GM19099 (cell line): ENCODE measurements around the gene TMCC2.

Experiments used
- POLR2A ChIP-seq: IDR thresholded peaks from 3 replicates; pipeline ENCODE4 v1.6.1; 2011; ENCODE audit warnings: low read depth; ENCODE audit not compliant: insufficient read length; ENCODE audit errors: extremely low read depth

Gene TMCC2

DNA sequence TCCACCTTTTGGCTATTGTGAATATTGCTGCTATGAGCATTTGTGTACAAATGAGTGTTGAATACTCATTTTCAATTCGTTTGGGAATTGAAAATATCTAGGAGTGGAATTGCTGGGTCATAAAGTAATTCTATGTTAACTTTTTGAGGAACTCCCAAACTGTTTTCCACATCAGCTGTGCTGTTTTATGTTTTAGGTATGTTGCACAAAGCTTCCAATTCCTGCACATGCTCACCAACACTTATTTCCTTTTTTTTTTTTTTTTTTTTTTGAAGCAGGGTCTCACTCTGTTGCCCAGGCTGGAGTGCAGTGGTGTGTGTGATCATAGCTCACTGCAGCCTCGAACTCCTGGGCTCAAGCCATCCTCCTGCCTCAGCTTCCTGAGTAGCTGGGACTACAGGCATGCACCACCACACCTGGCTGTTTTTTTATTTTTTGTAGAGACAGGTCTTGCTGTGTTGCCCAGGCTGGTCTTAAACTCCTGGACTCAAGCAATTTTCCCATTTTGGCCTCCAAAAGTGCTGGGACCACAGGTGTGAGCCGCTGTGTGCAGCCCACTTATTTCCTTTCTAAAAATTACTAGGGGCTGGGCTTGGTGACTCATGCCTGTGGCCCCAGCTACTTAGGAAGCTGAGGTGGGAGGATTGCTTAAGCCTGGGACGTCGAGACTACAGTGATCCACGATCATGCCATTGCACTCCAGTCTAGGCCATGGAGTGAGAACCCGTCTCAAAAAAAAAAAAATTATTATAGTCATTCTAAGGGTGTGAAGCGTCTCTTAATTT is 33.4 kb downstream of the TMCC2 start:
- TF ChIP-seq POLR2A = no peak

DNA sequence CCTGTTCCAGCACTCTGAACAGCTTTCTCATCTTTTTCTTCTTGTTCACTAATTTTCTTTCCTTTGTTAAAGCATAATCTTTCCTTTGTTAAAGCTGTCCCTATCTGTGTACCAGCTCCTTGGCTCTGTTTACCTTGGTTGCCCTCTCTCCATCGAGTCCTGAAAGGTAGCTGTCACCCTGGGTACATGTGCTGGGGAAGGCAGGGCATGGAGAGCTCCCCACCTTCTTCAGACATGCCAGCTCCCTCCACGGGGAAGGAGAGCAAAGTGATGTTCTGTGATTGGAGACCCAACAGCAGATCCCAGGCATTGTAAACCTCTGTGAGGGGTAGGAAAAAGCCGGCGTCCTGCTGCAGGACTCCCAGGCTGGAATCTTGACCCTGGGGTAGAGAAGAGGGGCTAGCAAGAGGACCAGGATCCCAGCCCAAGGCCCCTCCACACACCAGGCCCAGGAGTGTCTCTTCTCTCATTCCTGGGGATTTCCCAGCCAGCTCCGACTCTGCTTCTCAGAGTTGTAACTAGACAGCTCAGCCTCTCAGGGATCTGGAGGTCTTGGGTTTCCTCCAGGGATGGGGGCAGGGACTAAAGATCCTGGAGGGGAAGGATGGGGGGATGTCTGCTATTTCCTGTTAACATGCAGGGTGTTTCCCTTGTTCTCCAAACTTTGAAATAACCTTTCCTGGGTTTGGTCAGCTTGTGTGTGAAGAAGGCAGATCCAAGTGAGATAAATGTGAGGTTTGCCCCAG is 34.4 kb downstream of the TMCC2 start:
- TF ChIP-seq POLR2A = no peak

DNA sequence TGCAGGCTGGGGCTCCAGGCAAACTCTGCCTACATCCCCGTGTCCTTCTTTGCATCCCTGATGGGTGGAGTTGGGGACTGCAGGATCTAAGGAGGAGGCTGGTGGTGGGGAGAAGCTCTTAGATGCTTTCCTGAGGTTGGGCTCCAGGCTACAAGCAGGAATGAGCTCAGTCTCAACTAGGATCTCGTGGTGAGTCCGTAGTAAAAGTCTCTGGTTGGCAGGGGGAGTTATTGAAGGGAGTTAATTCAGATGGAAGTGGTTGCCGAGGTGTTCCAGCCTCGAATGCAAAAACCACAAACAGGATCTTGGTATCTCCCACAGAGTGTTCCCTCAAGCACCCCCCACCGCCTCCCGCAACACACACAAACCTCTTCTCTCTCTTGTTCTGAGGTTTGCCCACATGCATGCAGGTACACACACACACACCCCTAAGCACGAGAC is 35.0 kb downstream of the TMCC2 start:
- no peak for TF ChIP-seq POLR2A

DNA sequence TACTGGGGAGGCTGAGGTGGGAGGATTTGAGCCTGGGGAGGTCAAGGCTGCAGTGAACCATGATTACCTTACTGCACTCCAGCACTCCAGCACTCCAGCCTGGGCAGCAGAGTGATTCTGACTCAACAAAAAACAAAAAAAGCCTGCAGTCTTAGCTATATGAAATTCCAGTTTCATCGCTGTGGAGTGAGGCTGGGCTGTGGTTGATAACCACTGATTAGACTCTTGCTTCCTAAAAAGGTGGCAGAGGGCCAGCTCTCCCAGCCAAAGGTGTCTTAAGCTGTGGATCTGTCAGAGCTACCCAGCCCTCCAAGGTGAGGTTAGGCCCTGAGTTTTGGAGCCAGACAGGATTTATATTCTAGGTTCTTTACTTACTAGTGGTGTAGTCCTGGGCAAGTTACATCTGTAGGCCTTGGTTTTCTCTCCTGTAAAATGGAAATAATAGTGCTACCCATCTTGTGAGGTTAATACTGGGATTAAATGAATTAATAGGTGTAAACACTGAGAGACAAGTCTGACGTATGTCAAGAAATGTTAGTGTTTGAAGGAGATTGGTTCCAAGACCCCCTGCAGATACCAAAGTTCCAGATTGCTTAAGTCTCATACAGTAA is 35.9 kb downstream of the TMCC2 start:
- TF ChIP-seq POLR2A = no peak

DNA sequence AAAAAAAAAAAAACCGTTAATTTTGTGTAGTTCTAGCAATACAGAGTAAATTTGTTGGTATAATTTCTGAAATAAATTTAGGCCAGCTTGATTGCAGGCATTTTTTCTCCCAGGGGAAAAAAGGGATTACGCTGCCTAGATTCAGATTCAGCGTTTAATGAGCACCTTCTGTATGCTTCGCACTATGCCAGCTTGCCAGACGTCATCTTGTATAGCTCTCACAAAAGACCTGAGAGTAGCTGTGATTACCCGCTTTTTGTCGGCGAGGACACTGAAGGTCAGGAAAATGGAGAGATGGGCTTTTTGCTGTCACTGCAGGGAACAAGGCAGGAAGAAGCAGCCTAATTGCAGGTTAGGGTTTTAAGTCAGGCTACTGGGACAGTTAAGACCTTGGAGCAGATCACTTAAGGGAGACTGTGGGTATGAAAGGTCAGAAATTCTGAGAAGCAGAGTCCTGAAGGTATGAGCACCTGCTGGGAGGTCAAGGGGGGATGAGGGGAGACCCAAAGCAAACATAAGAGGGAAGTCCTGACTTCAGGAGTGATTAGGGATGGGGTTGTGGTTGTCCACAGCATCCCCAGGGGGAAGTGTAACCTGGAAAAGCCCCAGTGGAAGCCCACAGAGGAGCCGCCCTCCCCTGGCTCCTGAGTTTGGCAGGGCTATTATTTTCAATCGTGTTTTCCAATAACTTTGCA is 39.0 kb downstream of the TMCC2 start:
- no peak for TF ChIP-seq POLR2A

DNA sequence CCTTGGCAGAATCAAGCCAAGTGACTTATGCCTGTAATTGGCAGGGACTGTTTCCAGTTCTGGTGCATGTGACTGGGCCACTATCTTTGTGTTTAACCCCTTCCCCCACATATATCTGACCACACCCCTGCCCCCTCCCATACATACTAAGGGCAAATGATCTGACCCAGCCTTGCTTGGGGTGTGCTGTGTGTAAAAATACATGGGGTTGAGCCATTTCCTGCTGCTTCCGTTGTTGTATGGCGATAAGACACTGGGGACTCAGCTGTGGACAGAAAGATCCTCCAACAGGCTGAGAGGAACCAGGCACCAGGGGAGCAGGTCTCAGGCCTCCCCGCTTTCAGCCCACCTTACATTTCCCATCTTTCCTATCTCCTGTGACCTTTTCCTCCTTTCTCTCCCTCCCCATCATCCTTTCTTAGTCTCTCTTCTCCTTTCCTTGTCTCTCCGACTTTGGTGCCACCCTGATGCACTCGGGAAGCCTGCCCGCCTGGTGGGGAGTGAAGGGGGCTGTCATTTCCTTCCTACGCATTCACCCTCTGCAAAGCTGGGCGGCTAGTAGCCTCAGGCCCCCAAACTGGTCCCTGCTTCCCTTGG is 39.7 kb downstream of the TMCC2 start:
- no peak for TF ChIP-seq POLR2A

DNA sequence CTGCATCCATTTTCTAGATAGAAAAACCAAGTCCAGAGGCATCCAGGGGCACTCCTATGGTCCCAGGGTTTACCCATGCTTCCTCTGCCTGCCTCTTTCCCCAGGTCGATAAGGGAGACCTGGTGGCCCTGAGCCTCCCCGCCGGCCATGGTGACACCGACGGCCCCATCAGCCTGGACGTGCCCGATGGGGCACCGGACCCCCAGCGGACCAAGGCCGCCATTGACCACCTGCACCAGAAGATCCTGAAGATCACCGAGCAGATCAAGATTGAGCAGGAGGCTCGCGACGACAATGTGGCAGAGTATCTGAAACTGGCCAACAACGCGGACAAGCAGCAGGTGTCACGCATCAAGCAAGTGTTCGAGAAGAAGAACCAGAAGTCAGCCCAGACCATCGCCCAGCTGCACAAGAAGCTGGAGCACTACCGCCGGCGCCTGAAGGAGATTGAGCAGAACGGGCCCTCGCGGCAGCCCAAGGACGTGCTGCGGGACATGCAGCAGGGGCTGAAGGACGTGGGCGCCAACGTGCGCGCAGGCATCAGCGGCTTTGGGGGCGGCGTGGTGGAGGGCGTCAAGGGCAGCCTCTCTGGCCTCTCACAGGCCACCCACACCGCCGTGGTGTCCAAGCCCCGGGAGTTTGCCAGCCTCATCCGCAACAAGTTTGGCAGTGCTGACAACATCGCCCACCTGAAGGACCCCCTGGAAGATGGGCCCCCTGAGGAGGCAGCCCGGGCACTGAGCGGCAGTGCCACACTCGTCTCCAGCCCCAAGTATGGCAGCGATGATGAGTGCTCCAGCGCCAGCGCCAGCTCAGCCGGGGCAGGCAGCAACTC is 41.3 kb downstream of the TMCC2 start:
- TF ChIP-seq POLR2A = no peak

DNA sequence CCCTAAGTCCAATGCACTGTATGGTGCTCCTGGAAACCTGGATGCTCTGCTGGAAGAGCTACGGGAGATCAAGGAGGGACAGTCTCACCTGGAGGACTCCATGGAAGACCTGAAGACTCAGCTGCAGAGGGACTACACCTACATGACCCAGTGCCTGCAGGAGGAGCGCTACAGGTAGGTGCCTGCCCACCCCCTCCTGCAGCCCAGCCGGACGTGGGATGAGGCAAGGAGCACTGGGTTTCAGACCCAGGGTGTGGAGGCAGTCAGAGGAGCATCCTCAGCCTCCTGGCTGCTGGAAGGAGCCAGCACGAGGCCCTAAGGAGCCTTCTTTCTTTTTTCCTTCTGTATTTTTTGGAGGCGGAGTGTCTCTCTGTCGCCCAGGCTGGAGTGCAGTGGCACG is 42.0 kb downstream of the TMCC2 start:
- no peak for TF ChIP-seq POLR2A

DNA sequence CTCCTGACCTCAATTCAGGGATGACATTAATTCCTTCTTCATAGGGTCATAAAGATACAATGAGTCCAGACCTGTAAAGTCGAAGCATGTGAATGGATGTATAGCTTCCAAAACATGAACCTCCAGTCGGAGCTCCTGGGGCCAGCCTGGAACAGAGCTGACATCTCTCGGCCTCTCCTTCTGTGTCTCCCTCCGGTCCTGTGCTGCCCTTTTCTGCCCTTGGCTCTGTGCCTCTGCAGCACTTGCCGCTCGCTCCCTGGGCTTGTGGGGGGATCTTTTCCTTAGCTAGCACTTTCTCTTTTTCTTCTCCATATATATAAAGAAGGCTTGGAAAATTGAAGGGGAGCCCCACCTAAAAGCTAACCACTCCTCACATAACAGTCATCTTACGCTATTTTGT is 42.5 kb downstream of the TMCC2 start:
- no peak for TF ChIP-seq POLR2A

DNA sequence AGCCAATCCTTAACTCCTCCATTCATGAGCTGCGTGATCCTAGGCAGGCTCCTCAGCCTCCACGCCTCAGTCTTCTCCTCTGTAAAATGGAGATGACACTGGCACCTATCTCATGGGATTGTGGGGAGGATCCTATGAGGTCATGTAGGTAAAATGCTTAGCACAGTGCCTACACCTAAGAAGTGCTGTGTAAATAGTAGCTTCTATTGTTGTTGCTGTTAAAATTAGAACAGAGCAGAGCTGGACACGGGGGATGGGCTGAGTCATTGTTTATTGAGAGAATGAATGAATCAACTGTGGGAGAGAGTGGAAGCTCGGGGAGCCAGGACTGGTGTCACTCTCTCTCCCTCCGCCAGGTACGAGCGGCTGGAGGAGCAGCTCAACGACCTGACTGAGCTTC is 43.0 kb downstream of the TMCC2 start:
- TF ChIP-seq POLR2A = no peak

DNA sequence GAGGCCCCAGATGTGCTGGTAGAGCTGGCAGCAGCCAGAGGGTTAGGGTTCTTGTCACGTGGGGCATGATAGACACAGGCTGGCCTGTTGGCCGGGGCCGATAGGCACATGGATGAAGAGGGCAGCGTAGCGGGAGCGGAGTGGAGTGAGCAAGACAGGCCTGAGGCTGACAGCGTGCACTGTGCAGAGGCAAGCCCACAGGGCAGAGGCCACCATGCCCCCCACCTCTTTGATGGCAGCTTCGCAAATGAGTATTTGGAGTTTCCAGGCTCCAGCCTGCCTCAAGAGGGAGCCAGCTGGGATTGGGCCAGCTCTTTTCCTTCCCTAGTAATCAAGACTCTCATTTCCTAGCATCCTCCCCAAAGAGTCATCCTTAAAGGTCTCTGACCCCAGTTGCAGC is 43.5 kb downstream of the TMCC2 start:
- no peak for TF ChIP-seq POLR2A

DNA sequence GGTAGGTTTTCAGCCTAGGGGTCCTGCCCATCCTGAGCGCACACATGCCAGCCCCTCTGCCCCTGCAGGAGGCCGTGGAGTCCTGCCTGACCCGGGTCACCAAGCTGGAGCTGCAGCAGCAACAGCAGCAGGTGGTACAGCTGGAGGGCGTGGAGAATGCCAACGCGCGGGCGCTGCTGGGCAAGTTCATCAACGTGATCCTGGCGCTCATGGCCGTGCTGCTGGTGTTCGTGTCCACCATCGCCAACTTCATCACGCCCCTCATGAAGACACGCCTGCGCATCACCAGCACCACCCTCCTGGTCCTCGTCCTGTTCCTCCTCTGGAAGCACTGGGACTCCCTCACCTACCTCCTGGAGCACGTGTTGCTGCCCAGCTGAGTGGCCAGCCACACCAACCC is 44.0 kb downstream of the TMCC2 start:
- no peak for TF ChIP-seq POLR2A

DNA sequence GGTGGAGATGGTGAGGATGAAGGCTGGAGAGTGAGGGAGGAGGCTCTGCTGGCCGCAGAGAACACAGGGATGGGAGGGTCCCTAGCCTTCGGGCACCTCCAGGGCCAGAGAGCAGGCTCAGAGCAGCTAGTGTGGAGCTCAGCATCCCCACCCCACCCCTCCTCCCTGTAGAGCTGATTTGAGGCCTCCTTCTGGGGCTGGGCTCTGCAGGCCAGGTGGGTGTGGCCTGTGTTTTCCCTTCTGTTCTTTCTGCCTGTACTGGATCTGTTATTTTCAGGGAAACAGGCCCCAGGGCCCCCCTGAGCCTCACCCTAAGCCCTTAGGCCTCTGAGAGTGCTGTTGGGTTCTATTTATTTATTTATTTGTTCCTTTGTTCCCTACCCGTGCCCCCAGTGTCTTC is 44.8 kb downstream of the TMCC2 start:
- no peak for TF ChIP-seq POLR2A

DNA sequence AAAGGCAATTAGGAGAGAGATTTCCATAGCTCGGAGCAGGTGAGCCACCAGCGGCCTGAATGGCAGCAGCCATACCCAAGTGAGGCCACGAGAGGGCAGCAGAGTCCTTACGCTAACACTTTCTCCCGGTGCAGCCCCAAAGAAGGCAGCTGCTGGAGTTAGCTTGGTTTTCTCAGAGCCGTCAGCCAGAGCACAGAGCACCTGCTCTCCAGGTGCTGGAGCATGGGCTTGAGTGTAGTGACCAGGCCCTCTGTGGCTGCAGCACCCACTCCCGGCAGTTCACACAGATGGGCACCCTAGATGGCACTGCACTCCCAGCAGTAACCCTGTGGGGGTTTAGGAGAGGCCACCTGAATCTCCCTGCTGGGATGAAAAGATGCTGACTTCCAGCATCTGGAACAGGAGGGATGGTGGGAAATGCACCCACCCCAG is 45.8 kb downstream of the TMCC2 start:
- no peak for TF ChIP-seq POLR2A
